ENCODE results near the gene PAPPA2.

DNA sequence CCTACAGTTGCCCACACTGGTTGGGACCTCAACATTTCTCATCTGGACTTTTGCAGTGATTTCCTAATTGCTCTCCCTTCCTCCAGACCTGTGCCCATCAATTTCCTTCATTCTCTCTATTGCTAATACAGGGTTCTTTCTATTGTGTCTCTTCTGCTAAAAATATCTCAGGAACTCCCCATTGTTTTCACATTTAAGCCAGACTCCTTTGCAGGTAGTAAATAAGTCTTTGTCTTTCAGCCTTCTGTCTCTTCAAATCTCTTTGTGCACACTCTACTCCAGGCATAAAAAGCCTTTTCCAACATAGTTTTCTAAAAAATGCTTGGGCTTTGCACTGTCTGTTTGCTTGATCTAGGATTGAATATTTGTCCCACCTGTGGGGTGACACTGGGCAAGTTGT is 340.6 kb downstream of the PAPPA2 start:
- TF ChIP-seq, protein P1, sequence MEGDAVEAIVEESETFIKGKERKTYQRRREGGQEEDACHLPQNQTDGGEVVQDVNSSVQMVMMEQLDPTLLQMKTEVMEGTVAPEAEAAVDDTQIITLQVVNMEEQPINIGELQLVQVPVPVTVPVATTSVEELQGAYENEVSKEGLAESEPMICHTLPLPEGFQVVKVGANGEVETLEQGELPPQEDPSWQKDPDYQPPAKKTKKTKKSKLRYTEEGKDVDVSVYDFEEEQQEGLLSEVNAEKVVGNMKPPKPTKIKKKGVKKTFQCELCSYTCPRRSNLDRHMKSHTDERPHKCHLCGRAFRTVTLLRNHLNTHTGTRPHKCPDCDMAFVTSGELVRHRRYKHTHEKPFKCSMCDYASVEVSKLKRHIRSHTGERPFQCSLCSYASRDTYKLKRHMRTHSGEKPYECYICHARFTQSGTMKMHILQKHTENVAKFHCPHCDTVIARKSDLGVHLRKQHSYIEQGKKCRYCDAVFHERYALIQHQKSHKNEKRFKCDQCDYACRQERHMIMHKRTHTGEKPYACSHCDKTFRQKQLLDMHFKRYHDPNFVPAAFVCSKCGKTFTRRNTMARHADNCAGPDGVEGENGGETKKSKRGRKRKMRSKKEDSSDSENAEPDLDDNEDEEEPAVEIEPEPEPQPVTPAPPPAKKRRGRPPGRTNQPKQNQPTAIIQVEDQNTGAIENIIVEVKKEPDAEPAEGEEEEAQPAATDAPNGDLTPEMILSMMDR (IDR thresholded peaks at IDR 0.05 in 2 of 3, conservative IDR thresholded peaks at IDR 0.05 in 1 of 3; ENCODE audit: insufficient read depth in 2 of 3, low read depth in 1 of 3, low read length in 3 of 3) = no peak
- TF ChIP-seq YY1 (IDR thresholded peaks at IDR 0.05; ENCODE audit: borderline replicate concordance in 1 of 3, control insufficient read depth in 1 of 3, extremely low read depth in 1 of 3, insufficient read depth in 3 of 3, insufficient read length in 1 of 3, insufficient replicate concordance in 2 of 3, low read depth in 1 of 3, low read length in 2 of 3) (no peak), CREB1 (IDR thresholded peaks at IDR 0.05) (no peak), CREB1 (CRISPR knock-in tag; IDR thresholded peaks at IDR 0.05) (no peak), GABPA (tag; conservative IDR thresholded peaks at IDR 0.05; ENCODE audit: low read depth) (no peak), SETDB1 (IDR thresholded peaks at IDR 0.05; ENCODE audit: low read length) (no peak)
- TF ChIP-seq, protein P2, sequence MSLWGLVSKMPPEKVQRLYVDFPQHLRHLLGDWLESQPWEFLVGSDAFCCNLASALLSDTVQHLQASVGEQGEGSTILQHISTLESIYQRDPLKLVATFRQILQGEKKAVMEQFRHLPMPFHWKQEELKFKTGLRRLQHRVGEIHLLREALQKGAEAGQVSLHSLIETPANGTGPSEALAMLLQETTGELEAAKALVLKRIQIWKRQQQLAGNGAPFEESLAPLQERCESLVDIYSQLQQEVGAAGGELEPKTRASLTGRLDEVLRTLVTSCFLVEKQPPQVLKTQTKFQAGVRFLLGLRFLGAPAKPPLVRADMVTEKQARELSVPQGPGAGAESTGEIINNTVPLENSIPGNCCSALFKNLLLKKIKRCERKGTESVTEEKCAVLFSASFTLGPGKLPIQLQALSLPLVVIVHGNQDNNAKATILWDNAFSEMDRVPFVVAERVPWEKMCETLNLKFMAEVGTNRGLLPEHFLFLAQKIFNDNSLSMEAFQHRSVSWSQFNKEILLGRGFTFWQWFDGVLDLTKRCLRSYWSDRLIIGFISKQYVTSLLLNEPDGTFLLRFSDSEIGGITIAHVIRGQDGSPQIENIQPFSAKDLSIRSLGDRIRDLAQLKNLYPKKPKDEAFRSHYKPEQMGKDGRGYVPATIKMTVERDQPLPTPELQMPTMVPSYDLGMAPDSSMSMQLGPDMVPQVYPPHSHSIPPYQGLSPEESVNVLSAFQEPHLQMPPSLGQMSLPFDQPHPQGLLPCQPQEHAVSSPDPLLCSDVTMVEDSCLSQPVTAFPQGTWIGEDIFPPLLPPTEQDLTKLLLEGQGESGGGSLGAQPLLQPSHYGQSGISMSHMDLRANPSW (CRISPR knock-in tag; IDR thresholded peaks at IDR 0.05) = no peak
- TF ChIP-seq, protein P3, sequence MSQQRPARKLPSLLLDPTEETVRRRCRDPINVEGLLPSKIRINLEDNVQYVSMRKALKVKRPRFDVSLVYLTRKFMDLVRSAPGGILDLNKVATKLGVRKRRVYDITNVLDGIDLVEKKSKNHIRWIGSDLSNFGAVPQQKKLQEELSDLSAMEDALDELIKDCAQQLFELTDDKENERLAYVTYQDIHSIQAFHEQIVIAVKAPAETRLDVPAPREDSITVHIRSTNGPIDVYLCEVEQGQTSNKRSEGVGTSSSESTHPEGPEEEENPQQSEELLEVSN (IDR thresholded peaks at IDR 0.05; ENCODE audit: borderline replicate concordance in 1 of 2, extremely low read depth in 1 of 2, insufficient read depth in 1 of 2, insufficient read length in 1 of 2, low read depth in 1 of 2, low read length in 1 of 2, poor library complexity in 1 of 2, severe bottlenecking in 1 of 2) = no peak
